Adipocyte (in vitro differentiated cells): ENCODE results near the gene HOXB1.
A peak's percentile ranks its signal among the peaks of the same experiment; 100 is the strongest.
"Not testable (repeated sequence)": the region's sequence is repeated elsewhere in the genome, so short reads cannot be mapped to it uniquely, and the experiment has no call there.

Experiments
- DNase-seq: peaks from one replicate; pipeline ENCODE4 v3.0.0-alpha.2; 2015; ENCODE audit warnings: low read depth
- H3K27me3 ChIP-seq: replicated peaks from 2 replicates; pipeline ENCODE4 v1.7.0; 2013; ENCODE audit warnings: mild to moderate bottlenecking, low read length, moderate library complexity; ENCODE audit not compliant: control insufficient read depth, insufficient read depth
- H3K36me3 ChIP-seq: 2 replicates; pipeline ENCODE4 v1.7.0; 2013; ENCODE audit warnings: low read length, mild to moderate bottlenecking, moderate library complexity; ENCODE audit not compliant: control insufficient read depth, insufficient read depth, severe bottlenecking
- H3K4me1 ChIP-seq: 2 replicates; pipeline ENCODE4 v1.7.0; 2013; ENCODE audit warnings: mild to moderate bottlenecking, low read length, moderate library complexity; ENCODE audit not compliant: control insufficient read depth, insufficient read depth
- H3K4me3 ChIP-seq: 2 replicates; pipeline ENCODE4 v1.7.0; 2013; ENCODE audit warnings: mild to moderate bottlenecking, low read length, moderate library complexity
- H3K9ac ChIP-seq: 2 replicates; pipeline ENCODE4 v1.7.0; 2013; ENCODE audit warnings: mild to moderate bottlenecking, low read length, moderate library complexity
- H3K9me3 ChIP-seq: 2 replicates; pipeline ENCODE4 v1.7.0; 2013; ENCODE audit warnings: mild to moderate bottlenecking, low read length, moderate library complexity; ENCODE audit not compliant: control insufficient read depth

HOXB1 gene

GRCh38 chr17:48483471-48484131 is 47.2 kb downstream of the HOXB1 start:
- H3K9me3 ChIP-seq: no peaks in the 10 kb centered on the region
- no peak overlapping the region for H3K4me3 ChIP-seq
- peaks cover 33% of the 10 kb centered on the region for H3K4me1 ChIP-seq
- no peaks in the 10 kb centered on the region for H3K36me3 ChIP-seq
- no peak overlapping the region for H3K9ac ChIP-seq
- no peaks in the 10 kb centered on the region for H3K27me3 ChIP-seq
- peak; percentile 77 for DNase-seq

- no peaks in the 10 kb centered on the region for H3K27me3 ChIP-seq
- no peaks in the 10 kb centered on the region for H3K9me3 ChIP-seq
- peaks cover 39% of the 10 kb centered on the region for H3K4me1 ChIP-seq
- no peak overlapping the region for H3K9ac ChIP-seq
- H3K4me3 ChIP-seq: no peak overlapping the region
- no peaks in the 10 kb centered on the region for H3K36me3 ChIP-seq
- no peak for DNase-seq
Measured at GRCh38 chr17:48483004-48483403, 47.8 kb downstream of the HOXB1 start.

GRCh38 chr17:48482301-48482700 is 48.5 kb downstream of the HOXB1 start:
- not testable (repeated sequence) for H3K4me3 ChIP-seq, H3K9ac ChIP-seq, DNase-seq, H3K9me3 ChIP-seq, H3K36me3 ChIP-seq, H3K27me3 ChIP-seq
- peaks cover 39% of the 10 kb centered on the region for H3K4me1 ChIP-seq

- H3K27me3 ChIP-seq: no peaks in the 10 kb centered on the region
- no peak for DNase-seq
- H3K4me3 ChIP-seq: no peak overlapping the region
- H3K9me3 ChIP-seq: no peaks in the 10 kb centered on the region
- H3K4me1 ChIP-seq: peaks cover 20% of the 10 kb centered on the region
- H3K36me3 ChIP-seq: no peaks in the 10 kb centered on the region
- no peak overlapping the region for H3K9ac ChIP-seq
Measured at GRCh38 chr17:48479014-48479402, 51.8 kb downstream of the HOXB1 start.
